HEK293T (cell line): Measurements from ENCODE around the gene FADS3.

ENCODE experiments used
- ARNT ChIP-seq: fragments of 450-650 bp; IDR thresholded peaks from 2 replicates; pipeline ENCODE4 v1.6.1; 2017; ENCODE audit warnings: mild to moderate bottlenecking
- ELF4 ChIP-seq: fragments of 450-650 bp; IDR thresholded peaks from 2 replicates; pipeline ENCODE4 v1.6.1; 2017; ENCODE audit warnings: antibody characterized with exemption
- FOXA1 ChIP-seq: fragments of 450-650 bp; IDR thresholded peaks from 2 replicates; pipeline ENCODE4 v1.6.1; 2016; ENCODE audit warnings: mild to moderate bottlenecking
- SUZ12 ChIP-seq: fragments of 450-650 bp; IDR thresholded peaks from 2 replicates; pipeline ENCODE4 v1.6.1; 2016; ENCODE audit warnings: mild to moderate bottlenecking
- TARDBP ChIP-seq: fragments of 450-650 bp; IDR thresholded peaks from 2 replicates; pipeline ENCODE4 v1.6.1; 2016
- ZNF384 ChIP-seq: fragments of 450-650 bp; IDR thresholded peaks from 2 replicates; pipeline ENCODE4 v1.6.1; 2016

GRCh38 chr11:61834278-61835048 is 56.9 kb downstream of the FADS3 start:
- TF ChIP-seq ARNT (no peak), TARDBP (no peak), ZNF384 (no peak), SUZ12 (no peak), FOXA1 (no peak), ELF4 (no peak)
